Neural cell (in vitro differentiated cells): ENCODE measurements around the gene GNAS. TPM values are rescaled to one million over a fixed set of nuclear protein-coding genes. Genes with fewer than 3 reads are reported as not detected.

ENCODE experiments used
- H2AFZ ChIP-seq: fragments of 200-600, 300-800 bp; sonication (generic), shearing (Covaris generic); 2 replicates; pipeline ENCODE4 v1.6.0; 2014; ENCODE audit warnings: low read depth, mild to moderate bottlenecking, antibody characterized with exemption, low read length, moderate library complexity
- H3F3A ChIP-seq: fragments of 200-600 bp; shearing (Covaris generic); 2 replicates; pipeline ENCODE4 v1.6.1; 2016; ENCODE audit warnings: mild to moderate bottlenecking, moderate library complexity, mixed read lengths, antibody characterized with exemption, low read length; ENCODE audit not compliant: insufficient read depth, poor library complexity, severe bottlenecking
- H3K27ac ChIP-seq: fragments of 200-600, 300-800 bp; sonication (generic), shearing (Covaris generic); 2 replicates; pipeline ENCODE4 v1.5.1; 2014; ENCODE audit warnings: mild to moderate bottlenecking, low read length, moderate library complexity
- H3K27me3 ChIP-seq: fragments of 300-800, 200-600 bp; sonication (generic), shearing (Covaris generic); 2 replicates; pipeline ENCODE4 v1.6.0; 2014; ENCODE audit warnings: mild to moderate bottlenecking, low read depth, low read length, moderate library complexity; ENCODE audit not compliant: insufficient read depth
- H3K36me3 ChIP-seq: fragments of 300-800, 200-600 bp; sonication (generic), shearing (Covaris generic); 2 replicates; pipeline ENCODE4 v1.5.1; 2014; ENCODE audit warnings: mild to moderate bottlenecking, antibody characterized with exemption, low read length, moderate library complexity; ENCODE audit not compliant: insufficient read depth
- H3K4me2 ChIP-seq: fragments of 300-800, 200-600 bp; sonication (generic), shearing (Covaris generic); 2 replicates; pipeline ENCODE4 v1.6.0; 2014; ENCODE audit warnings: mild to moderate bottlenecking, low read length
- H3K4me3 ChIP-seq: fragments of 300-800, 200-600 bp; sonication (generic), shearing (Covaris generic); 2 replicates; pipeline ENCODE4 v1.5.1; 2014; ENCODE audit warnings: mild to moderate bottlenecking, low read length, moderate library complexity
- H3K79me2 ChIP-seq: fragments of 200-600 bp; shearing (Covaris generic); replicated peaks from 2 replicates; pipeline ENCODE4 v1.6.0; 2014; ENCODE audit warnings: mild to moderate bottlenecking, low read length, moderate library complexity; ENCODE audit not compliant: insufficient read depth
- H3K9ac ChIP-seq: fragments of 300-800, 200-600 bp; sonication (generic), shearing (Covaris generic); 2 replicates; pipeline ENCODE4 v1.6.1; 2016; ENCODE audit warnings: mild to moderate bottlenecking, low read length, mixed read lengths
- H3K9me2 ChIP-seq: fragments of 200-600 bp; shearing (Covaris generic); 2 replicates; pipeline ENCODE4 v1.6.1; 2016; ENCODE audit warnings: mild to moderate bottlenecking, low read length, mixed read lengths; ENCODE audit not compliant: insufficient read depth
- H3K9me3 ChIP-seq: fragments of 200-600, 300-800 bp; sonication (generic), shearing (Covaris generic); 2 replicates; pipeline ENCODE4 v1.6.1; 2016; ENCODE audit warnings: mild to moderate bottlenecking, mixed run types, low read length, moderate library complexity, mixed read lengths
- H4K20me1 ChIP-seq: fragments of 200-600 bp; shearing (Covaris generic); 2 replicates; pipeline ENCODE4 v1.6.1; 2016; ENCODE audit warnings: mild to moderate bottlenecking, mixed run types; ENCODE audit not compliant: insufficient read depth
- CTCF ChIP-seq: fragments of 450-650 bp; IDR thresholded peaks from 2 replicates; pipeline ENCODE4 v1.5.1; 2014; ENCODE audit warnings: antibody characterized with exemption, mild to moderate bottlenecking, moderate library complexity; ENCODE audit not compliant: poor library complexity, severe bottlenecking
- EP300 ChIP-seq: fragments of 450-650 bp; conservative IDR thresholded peaks from 2 replicates; pipeline ENCODE4 v1.6.1; 2014; ENCODE audit warnings: antibody characterized with exemption, mild to moderate bottlenecking, moderate library complexity; ENCODE audit not compliant: poor library complexity, severe bottlenecking
- EZH2 ChIP-seq: fragments of 200-600, 300-800 bp; shearing (Covaris generic), sonication (generic); IDR thresholded peaks from 2 replicates; pipeline ENCODE4 v1.6.1; 2014; ENCODE audit warnings: antibody characterized with exemption, low read length, borderline replicate concordance, mild to moderate bottlenecking; ENCODE audit not compliant: insufficient read depth, poor library complexity, severe bottlenecking
- MXI1 ChIP-seq: fragments of 450-650 bp; conservative IDR thresholded peaks from 2 replicates; pipeline ENCODE4 v1.6.1; 2014; ENCODE audit warnings: antibody characterized with exemption, mild to moderate bottlenecking; ENCODE audit not compliant: poor library complexity, severe bottlenecking
- POLR2AphosphoS5 ChIP-seq: IDR thresholded peaks from 2 replicates; pipeline ENCODE4 v1.6.1; 2012
- RAD21 ChIP-seq: fragments of 450-650 bp; conservative IDR thresholded peaks from 2 replicates; pipeline ENCODE4 v1.6.1; 2014; ENCODE audit warnings: antibody characterized with exemption, mild to moderate bottlenecking, moderate library complexity
- REST ChIP-seq: IDR thresholded peaks from 2 replicates; pipeline ENCODE4 v1.6.1; 2012; ENCODE audit warnings: borderline replicate concordance
- SMC3 ChIP-seq: fragments of 450-650 bp; conservative IDR thresholded peaks from 2 replicates; pipeline ENCODE4 v1.6.1; 2014; ENCODE audit warnings: antibody characterized with exemption, mild to moderate bottlenecking, moderate library complexity; ENCODE audit not compliant: poor library complexity
- TAF1 ChIP-seq: IDR thresholded peaks from 2 replicates; pipeline ENCODE4 v1.6.1; 2012; ENCODE audit warnings: low read depth
- polyA plus RNA-seq: library from polyadenylated mRNA; depleted of rRNA; stranded (reverse); fragments of >200 nt; gene quantifications from 2 replicates; pipeline ENCODE4 v1.2.3, GENCODE V29; 2014

Gene GNAS
- polyA plus RNA-seq, 1 donor from 2014 or later, result 958 TPM

GRCh38 chr20:58863044-58863790, 10.7 kb downstream of the GNAS start:
- TF ChIP-seq MXI1, result no peak
- no peak for TF ChIP-seq EP300
- TF ChIP-seq SMC3, result no peak
- TF ChIP-seq EZH2, result no peak
- TF ChIP-seq TAF1, result no peak
- TF ChIP-seq REST, result no peak
- TF ChIP-seq POLR2AphosphoS5, result no peak
- no peak for TF ChIP-seq RAD21
- no peak for TF ChIP-seq CTCF
- Histone ChIP-seq H3K9me2 (no peaks in the 10 kb centered on the region), H3K27me3 (no peaks in the 10 kb centered on the region), H3K4me3 (no peak overlapping the region), H3K9ac (no peak overlapping the region), H3K9me3 (no peaks in the 10 kb centered on the region), H3K27ac (no peak overlapping the region), H3K79me2 (no peaks in the 10 kb centered on the region), H3K4me2 (no peak overlapping the region), H4K20me1 (no peaks in the 10 kb centered on the region), H2AFZ (no peak overlapping the region), H3F3A (no peaks in the 10 kb centered on the region), H3K36me3 (no peaks in the 10 kb centered on the region)

GRCh38 chr20:58864346-58864745, 11.8 kb downstream of the GNAS start:
- no peak overlapping the region for H3K27ac ChIP-seq
- H3K9ac ChIP-seq, result no peak overlapping the region
- no peaks in the 10 kb centered on the region for H3K27me3 ChIP-seq
- TF ChIP-seq POLR2AphosphoS5 (no peak), CTCF (peak; percentile 57), RAD21 (peak; percentile 69), SMC3 (peak; percentile 70), EZH2 (no peak)
- H3K9me2 ChIP-seq, result no peaks in the 10 kb centered on the region
- H3K36me3 ChIP-seq, result no peaks in the 10 kb centered on the region
- no peak overlapping the region for H3K4me3 ChIP-seq
- H3K79me2 ChIP-seq, result no peaks in the 10 kb centered on the region
- H3K9me3 ChIP-seq, result no peaks in the 10 kb centered on the region
- no peaks in the 10 kb centered on the region for H4K20me1 ChIP-seq
- no peaks in the 10 kb centered on the region for H3F3A ChIP-seq
- no peak overlapping the region for H2AFZ ChIP-seq
- no peak overlapping the region for H3K4me2 ChIP-seq
